ENCODE data around the gene ERAS.

DNA sequence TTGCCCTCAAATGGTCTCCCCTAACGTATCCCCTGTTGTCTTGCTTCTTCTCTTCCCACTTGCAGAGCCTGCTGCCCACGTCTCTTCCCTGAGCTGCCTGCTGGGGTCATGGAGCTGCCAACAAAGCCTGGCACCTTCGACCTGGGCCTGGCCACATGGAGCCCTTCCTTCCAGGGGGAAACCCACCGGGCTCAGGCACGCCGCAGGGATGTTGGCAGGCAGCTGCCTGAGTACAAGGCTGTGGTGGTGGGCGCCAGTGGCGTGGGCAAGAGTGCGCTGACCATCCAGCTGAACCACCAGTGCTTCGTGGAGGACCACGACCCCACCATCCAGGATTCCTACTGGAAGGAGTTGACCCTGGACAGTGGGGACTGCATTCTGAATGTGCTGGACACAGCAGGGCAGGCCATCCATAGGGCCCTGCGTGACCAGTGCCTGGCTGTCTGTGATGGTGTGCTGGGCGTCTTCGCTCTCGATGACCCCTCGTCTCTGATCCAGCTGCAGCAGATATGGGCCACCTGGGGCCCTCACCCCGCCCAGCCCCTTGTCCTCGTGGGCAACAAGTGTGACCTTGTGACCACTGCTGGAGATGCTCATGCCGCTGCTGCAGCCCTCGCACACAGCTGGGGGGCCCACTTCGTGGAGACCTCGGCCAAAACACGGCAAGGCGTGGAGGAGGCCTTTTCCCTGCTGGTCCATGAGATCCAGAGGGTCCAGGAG is 2.9 kb downstream of the ERAS start:
- no peak for TF ChIP-seq POLR2A (IDR thresholded peaks at IDR 0.05)
- TF ChIP-seq CTCF (IDR thresholded peaks at IDR 0.05 in 8 of 11, conservative IDR thresholded peaks at IDR 0.05 in 3 of 11): no peak
